Tibial artery (tissue), 4 donors: Measurements from ENCODE around the gene SHF.

Source experiments
- DNase-seq, 2 donors: peaks; one replicate each; pipeline ENCODE4 v3.0.0-alpha.2; 2019
- H3K27ac ChIP-seq, 2 donors: fragments of 200-600 bp; sonication (generic) in 1 of 2; 1 replicate in 1 of 2; 2 replicates in 1 of 2; pipeline ENCODE4 v1.5.1; 2018 to 2019; ENCODE audit warnings: mild to moderate bottlenecking in 1 of 2
- H3K27me3 ChIP-seq, 2 donors: fragments of 200-600 bp; sonication (generic) in 1 of 2; one replicate each; pipeline versions ENCODE4 v1.5.1 to v1.6.0; 2016 to 2019
- H3K36me3 ChIP-seq, 3 donors: fragments of 200-600 bp; sonication (generic) in 2 of 3; one replicate each; pipeline ENCODE4 v1.5.1; 2016 to 2019; ENCODE audit warnings: mild to moderate bottlenecking in 2 of 3
- H3K4me1 ChIP-seq, 4 donors: fragments of 200-600 bp; sonication (generic) in 2 of 4; 1 replicate in 3 of 4; 2 replicates in 1 of 4; pipeline ENCODE4 v1.5.1; 2016 to 2019
- H3K4me3 ChIP-seq, 2 donors: fragments of 200-600 bp; sonication (generic) in 1 of 2; 1 replicate in 1 of 2; 2 replicates in 1 of 2; pipeline ENCODE4 v1.5.1; 2018 to 2019; ENCODE audit warnings: mild to moderate bottlenecking in 2 of 2
- H3K9me3 ChIP-seq, 3 donors: fragments of 200-600 bp; sonication (generic) in 1 of 3; one replicate each; pipeline ENCODE4 v1.5.1; 2016 to 2019
- CTCF ChIP-seq, 2 experiments: fragments of 200-600 bp in 1 of 2; fragments of 450-650 bp in 1 of 2; IDR thresholded peaks; one replicate each; pipeline ENCODE4 v1.5.1; 2017 to 2019; ENCODE audit warnings: antibody characterized with exemption in 2 of 2, mild to moderate bottlenecking in 1 of 2, moderate library complexity in 1 of 2
- intact Hi-C: fragments of 100-400 bp; cut with DNase I; formaldehyde crosslinking; loops from one replicate; pipeline ENCODE4 v1.15.0; 2023; ENCODE audit warnings: low total_unique reads

Gene SHF

GRCh38 chr15:45118131-45118588, 69.6 kb downstream of the SHF start:
- peak; percentile 87 for DNase-seq
- peak; percentile 88 to 94 for TF ChIP-seq CTCF (IDR thresholded peaks at IDR 0.05)
- Histone ChIP-seq H3K27ac (no peak overlapping the region), H3K4me3 (peak overlapping the region; percentile 22 to 36), H3K36me3 (no peaks in the 10 kb centered on the region), H3K27me3 (peaks cover 0 to 92% of the 10 kb centered on the region in 2 donors), H3K9me3 (no peaks in the 10 kb centered on the region), H3K4me1 (peaks cover 0 to 31% (median 25%) of the 10 kb centered on the region in 4 donors)
- intact Hi-C loops: no loop called here

GRCh38 chr15:45117308-45118130, 70.2 kb downstream of the SHF start:
- no peaks in the 10 kb centered on the region for H3K9me3 ChIP-seq
- peak overlapping the region; percentile 22 to 36 for H3K4me3 ChIP-seq
- H3K27ac ChIP-seq: no peak overlapping the region
- intact Hi-C loops: no loop called here
- H3K4me1 ChIP-seq: peaks cover 0 to 38% (median 31%) of the 10 kb centered on the region in 4 donors
- DNase-seq: no peak
- no peaks in the 10 kb centered on the region for H3K36me3 ChIP-seq
- peaks cover 0 to 92% of the 10 kb centered on the region in 2 donors for H3K27me3 ChIP-seq
- TF ChIP-seq CTCF (IDR thresholded peaks at IDR 0.05): no peak
